HEK293 (cell line): ENCODE results near the gene CEP89.

Experiments used
- CTCF ChIP-seq: fragments of 450-650 bp; formaldehyde crosslinking; IDR thresholded peaks from 2 replicates; pipeline ENCODE4 v1.5.1; 2016; ENCODE audit warnings: missing biosample characterization, missing genetic modification characterization
- FEZF1 ChIP-seq: fragments of 450-650 bp; formaldehyde crosslinking; IDR thresholded peaks from 2 replicates; pipeline ENCODE4 v1.5.1; 2016; ENCODE audit warnings: missing biosample characterization, missing genetic modification characterization
- KLF8 ChIP-seq: fragments of 450-650 bp; formaldehyde crosslinking; IDR thresholded peaks from 2 replicates; pipeline ENCODE4 v1.5.1; 2016; ENCODE audit warnings: missing biosample characterization, missing genetic modification characterization
- YY1 ChIP-seq: fragments of 450-650 bp; formaldehyde crosslinking; IDR thresholded peaks from 2 replicates; pipeline ENCODE4 v1.5.1; 2018; ENCODE audit warnings: missing biosample characterization, missing genetic modification characterization
- ZBTB21 ChIP-seq: fragments of 450-650 bp; formaldehyde crosslinking; IDR thresholded peaks from 2 replicates; pipeline ENCODE4 v1.5.1; 2017; ENCODE audit warnings: missing biosample characterization, missing genetic modification characterization
- ZFP69B ChIP-seq: fragments of 450-650 bp; formaldehyde crosslinking; IDR thresholded peaks from 2 replicates; pipeline ENCODE4 v1.5.1; 2016; ENCODE audit warnings: missing biosample characterization, missing genetic modification characterization
- ZNF10 ChIP-seq: fragments of 450-650 bp; formaldehyde crosslinking; IDR thresholded peaks from 2 replicates; pipeline ENCODE4 v1.5.1; 2017; ENCODE audit warnings: missing biosample characterization, missing genetic modification characterization
- ZNF157 ChIP-seq: fragments of 450-650 bp; formaldehyde crosslinking; IDR thresholded peaks from 2 replicates; pipeline ENCODE4 v1.5.1; 2016; ENCODE audit warnings: missing biosample characterization, missing genetic modification characterization
- ZNF302 ChIP-seq: fragments of 450-650 bp; formaldehyde crosslinking; IDR thresholded peaks from 2 replicates; pipeline ENCODE4 v1.5.1; 2016; ENCODE audit warnings: missing biosample characterization, missing genetic modification characterization, low read depth
- ZNF473 ChIP-seq: fragments of 450-650 bp; formaldehyde crosslinking; IDR thresholded peaks from 2 replicates; pipeline ENCODE4 v1.5.1; 2017; ENCODE audit warnings: missing biosample characterization, missing genetic modification characterization
- ZNF639 ChIP-seq: fragments of 450-650 bp; formaldehyde crosslinking; IDR thresholded peaks from 2 replicates; pipeline ENCODE4 v1.5.1; 2016; ENCODE audit warnings: missing biosample characterization, missing genetic modification characterization
- ZNF785 ChIP-seq: fragments of 450-650 bp; formaldehyde crosslinking; IDR thresholded peaks from 2 replicates; pipeline ENCODE4 v1.5.1; 2016; ENCODE audit warnings: missing biosample characterization, missing genetic modification characterization

DNA sequence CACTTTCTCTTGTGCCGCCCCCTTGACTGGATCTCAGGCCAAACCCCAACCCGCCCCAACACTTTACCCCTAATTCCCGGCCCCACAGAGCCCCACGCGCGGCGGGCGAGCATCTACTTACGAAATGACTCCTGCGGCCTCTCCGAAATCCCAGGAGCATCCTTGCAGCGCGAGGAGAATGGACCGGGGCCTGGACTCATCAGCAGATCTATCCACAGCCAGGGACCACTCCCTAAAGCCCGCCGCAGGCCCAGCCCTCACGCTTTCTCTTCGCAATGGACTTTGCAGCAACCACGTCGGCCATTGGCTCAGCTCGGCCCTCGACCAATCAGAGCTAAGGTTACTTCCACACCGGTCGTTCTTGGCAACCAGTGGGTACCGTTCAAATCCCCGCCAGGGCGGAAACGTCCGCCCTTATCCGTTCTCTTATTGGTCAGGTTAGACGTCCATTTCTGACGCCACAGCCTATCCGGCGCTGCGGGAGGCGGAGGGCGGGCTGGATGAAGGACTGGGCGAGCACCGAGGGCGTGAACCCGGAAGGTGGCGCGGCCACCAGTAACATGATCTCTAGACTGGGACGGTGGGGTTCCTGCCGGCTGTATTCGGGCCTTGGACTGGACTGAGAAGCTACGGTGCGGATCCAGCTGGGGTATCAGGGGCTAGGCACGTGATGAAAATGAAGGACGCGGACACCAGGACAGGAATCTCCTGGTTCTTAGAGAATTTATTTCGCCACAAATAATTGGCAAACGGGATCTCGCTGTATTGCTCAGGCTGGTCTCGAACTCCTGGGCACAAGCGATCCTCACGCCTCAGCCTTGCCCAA lies at the start of gene CEP89, which contains the start of gene FAAP24:
- peak; percentile 97 for TF ChIP-seq ZNF10 (tag by site-specific recombination)
- TF ChIP-seq ZNF473 = no peak
- TF ChIP-seq ZNF785 (tag by site-specific recombination) = peak; percentile 91; the same call in 1 of the 2 replicates
- TF ChIP-seq CTCF (tag by site-specific recombination) = peak; percentile 56; the same call in 1 of the 2 replicates
- peak; percentile 50 for TF ChIP-seq YY1 (tag by site-specific recombination)
- peak; percentile 79 for TF ChIP-seq ZNF639 (tag by site-specific recombination)
- no peak for TF ChIP-seq ZNF302 (tag by site-specific recombination)
- TF ChIP-seq KLF8 (tag by site-specific recombination) = peak; percentile 99
- no peak for TF ChIP-seq ZNF157
- peak; percentile 64 for TF ChIP-seq ZFP69B
- peak; percentile 38; the same call in 1 of the 2 replicates for TF ChIP-seq ZBTB21 (tag by site-specific recombination)
- TF ChIP-seq FEZF1 = no peak
